Parathyroid adenoma (tissue), 2 donors: Measurements from ENCODE around the gene M1AP.
A peak's percentile ranks its signal among the peaks of the same experiment; 100 is the strongest.

ENCODE experiments used
- H2AFZ ChIP-seq: fragments of 300-600 bp; sonication (generic); one replicate; pipeline ENCODE4 v1.7.0; 2017; ENCODE audit warnings: antibody characterized with exemption, mild to moderate bottlenecking
- H3K27ac ChIP-seq: fragments of 300-600 bp; sonication (generic); one replicate; pipeline ENCODE4 v1.7.0; 2017
- H3K27me3 ChIP-seq: fragments of 300-600 bp; sonication (generic); one replicate; pipeline ENCODE4 v1.7.0; 2017; ENCODE audit warnings: low read length; ENCODE audit not compliant: control insufficient read depth, insufficient read depth
- H3K36me3 ChIP-seq: fragments of 300-600 bp; sonication (generic); one replicate; pipeline ENCODE4 v1.7.0; 2017; ENCODE audit warnings: low read length; ENCODE audit not compliant: control insufficient read depth, insufficient read depth
- H3K4me1 ChIP-seq: fragments of 300-600 bp; sonication (generic); one replicate; pipeline ENCODE4 v1.7.0; 2017; ENCODE audit warnings: control low read depth
- H3K4me2 ChIP-seq: fragments of 300-600 bp; sonication (generic); one replicate; pipeline ENCODE4 v1.7.0; 2017; ENCODE audit warnings: low read length
- H3K4me3 ChIP-seq: fragments of 300-600 bp; sonication (generic); one replicate; pipeline ENCODE4 v1.7.0; 2017; ENCODE audit warnings: low read depth, low read length
- H3K79me2 ChIP-seq: fragments of 300-600 bp; sonication (generic); one replicate; pipeline ENCODE4 v1.7.0; 2017; ENCODE audit warnings: control low read depth
- H3K9ac ChIP-seq: fragments of 300-600 bp; sonication (generic); one replicate; pipeline ENCODE4 v1.7.0; 2017; ENCODE audit warnings: mild to moderate bottlenecking
- H3K9me3 ChIP-seq: fragments of 300-600 bp; sonication (generic); one replicate; pipeline ENCODE4 v1.7.0; 2017; ENCODE audit warnings: low read length; ENCODE audit not compliant: control insufficient read depth
- CTCF ChIP-seq: fragments of 300-600 bp; sonication (generic); IDR thresholded peaks from one replicate; pipeline ENCODE4 v1.7.0; 2017; ENCODE audit warnings: antibody characterized with exemption, mild to moderate bottlenecking
- donor health status: primary hyperparathyroidism.

M1AP gene

GRCh38 chr2:74578408-74578807 is 69.7 kb downstream of the M1AP start:
- Histone ChIP-seq H3K4me3 (no peak overlapping the region), H3K79me2 (no peaks in the 10 kb centered on the region), H3K36me3 (no peaks in the 10 kb centered on the region), H3K27me3 (no peaks in the 10 kb centered on the region), H3K4me1 (no peaks in the 10 kb centered on the region), H3K4me2 (no peak overlapping the region), H3K9me3 (no peaks in the 10 kb centered on the region), H2AFZ (no peak overlapping the region), H3K9ac (no peak overlapping the region), H3K27ac (no peak overlapping the region)
- TF ChIP-seq CTCF = no peak

- H3K4me1 ChIP-seq = no peaks in the 10 kb centered on the region
- no peak for TF ChIP-seq CTCF
- H3K27me3 ChIP-seq = no peaks in the 10 kb centered on the region
- no peak overlapping the region for H3K4me3 ChIP-seq
- no peaks in the 10 kb centered on the region for H3K9me3 ChIP-seq
- H3K36me3 ChIP-seq = no peaks in the 10 kb centered on the region
- peak overlapping the region; percentile 29 for H2AFZ ChIP-seq
- no peak overlapping the region for H3K4me2 ChIP-seq
- H3K79me2 ChIP-seq = no peaks in the 10 kb centered on the region
- H3K9ac ChIP-seq = no peak overlapping the region
- no peak overlapping the region for H3K27ac ChIP-seq
These were observed 70.7 kb downstream of the M1AP start for GRCh38 chr2:74577448-74577847.

GRCh38 chr2:74576863-74577229 is 71.3 kb downstream of the M1AP start:
- Histone ChIP-seq H3K4me2 (no peak overlapping the region), H3K9me3 (no peaks in the 10 kb centered on the region), H3K27ac (no peak overlapping the region), H3K36me3 (no peaks in the 10 kb centered on the region), H3K4me3 (no peak overlapping the region), H3K4me1 (no peaks in the 10 kb centered on the region), H3K79me2 (no peaks in the 10 kb centered on the region), H3K9ac (no peak overlapping the region), H3K27me3 (no peaks in the 10 kb centered on the region), H2AFZ (no peak overlapping the region)
- no peak for TF ChIP-seq CTCF

GRCh38 chr2:74576211-74576862 is 71.8 kb downstream of the M1AP start:
- H3K4me3 ChIP-seq = no peak overlapping the region
- H3K27me3 ChIP-seq = no peaks in the 10 kb centered on the region
- no peaks in the 10 kb centered on the region for H3K79me2 ChIP-seq
- no peaks in the 10 kb centered on the region for H3K36me3 ChIP-seq
- TF ChIP-seq CTCF = no peak
- no peak overlapping the region for H3K27ac ChIP-seq
- no peaks in the 10 kb centered on the region for H3K9me3 ChIP-seq
- no peaks in the 10 kb centered on the region for H3K4me1 ChIP-seq
- no peak overlapping the region for H3K9ac ChIP-seq
- no peak overlapping the region for H3K4me2 ChIP-seq
- H2AFZ ChIP-seq = no peak overlapping the region

GRCh38 chr2:74575320-74575719 is 72.8 kb downstream of the M1AP start:
- TF ChIP-seq CTCF = no peak
- H3K27ac ChIP-seq = no peak overlapping the region

More at GRCh38 chr2:74575320-74575719, 72.8 kb downstream of the M1AP start:
- Histone ChIP-seq H3K4me2 (no peak overlapping the region), H3K9ac (no peak overlapping the region), H3K36me3 (no peaks in the 10 kb centered on the region), H3K4me1 (no peaks in the 10 kb centered on the region), H3K27me3 (no peaks in the 10 kb centered on the region), H2AFZ (no peak overlapping the region), H3K79me2 (no peaks in the 10 kb centered on the region), H3K4me3 (no peak overlapping the region), H3K9me3 (no peaks in the 10 kb centered on the region)
